NCI-H526 treated with DMSO at 0.1 percent for 48 hours (cell line): Measurements from ENCODE around the gene OXCT1.

ENCODE experiments used
- DNase-seq: peaks from one replicate; lab custom pipeline; 2025; lab: John Stamatoyannopoulos, UW

Gene OXCT1

DNA sequence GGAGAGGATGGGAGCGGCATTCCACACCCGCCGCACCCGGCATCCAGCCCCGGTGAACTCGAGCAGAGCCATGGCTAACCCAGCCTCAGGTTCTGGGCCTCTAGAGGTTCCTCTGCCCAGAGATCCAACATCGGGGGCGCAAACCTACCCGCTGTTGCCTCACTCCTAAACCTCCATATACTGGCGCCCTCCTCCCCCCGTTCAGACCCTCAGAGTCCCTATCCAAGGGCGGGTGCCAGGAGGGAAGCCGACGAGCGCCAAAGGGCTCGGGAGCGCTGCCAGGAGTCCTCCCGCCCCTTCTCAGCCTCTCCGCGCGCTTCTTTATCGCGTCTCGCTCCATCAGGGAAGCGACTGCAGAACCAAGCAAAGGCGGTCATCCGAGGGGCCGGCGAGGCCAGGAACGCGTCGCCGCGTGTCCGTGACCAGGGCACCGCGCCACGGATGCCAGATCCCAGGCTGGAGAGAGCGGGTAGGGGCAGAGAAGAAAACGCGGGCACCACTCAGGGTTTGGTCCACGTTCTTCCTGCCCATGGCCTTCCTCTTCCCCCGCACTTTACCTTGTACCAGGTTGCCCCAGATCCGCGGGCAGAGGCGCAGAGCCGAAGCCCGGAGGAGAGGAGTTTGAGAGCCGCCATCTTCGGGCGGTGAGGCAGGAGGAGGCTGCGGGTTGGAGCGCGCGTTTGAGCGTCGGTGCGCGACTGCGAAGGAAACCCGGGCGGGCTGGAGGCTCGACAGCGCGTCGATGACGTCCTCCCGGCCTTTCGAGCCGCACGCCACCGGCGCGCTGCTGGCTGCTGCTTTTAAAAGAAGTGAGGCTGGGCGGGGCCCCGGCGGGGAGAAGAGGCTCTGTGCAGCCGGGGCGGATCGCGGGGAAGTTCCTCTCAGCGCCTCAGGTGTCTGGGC, at the start of gene OXCT1:
TSS of gene OXCT1 (minus strand) at position 702 of the 903 bp plus-strand sequence. CDS start at position 635, 67 bp downstream.
- peak; percentile 73 for DNase-seq

DNA sequence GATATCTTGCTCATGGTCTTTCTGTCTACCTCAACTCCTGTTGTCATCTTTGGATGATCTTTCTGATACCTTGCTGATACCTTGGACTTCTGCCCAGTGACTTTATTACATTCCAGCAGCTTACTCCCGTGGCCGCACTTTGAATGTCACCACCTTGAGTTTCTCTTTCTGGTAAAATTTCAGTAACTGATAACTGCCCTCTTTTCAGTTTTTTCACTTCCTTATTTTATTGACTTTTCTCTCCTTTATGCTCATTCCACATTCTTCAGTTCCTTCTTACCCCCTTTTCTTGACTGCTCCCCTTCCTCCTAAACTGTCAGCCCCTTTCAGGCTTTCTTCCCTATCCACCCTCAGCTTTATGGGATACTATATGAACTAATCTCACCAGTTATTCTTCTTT, 47.9 kb upstream of the OXCT1 start:
- no peak for DNase-seq

DNA sequence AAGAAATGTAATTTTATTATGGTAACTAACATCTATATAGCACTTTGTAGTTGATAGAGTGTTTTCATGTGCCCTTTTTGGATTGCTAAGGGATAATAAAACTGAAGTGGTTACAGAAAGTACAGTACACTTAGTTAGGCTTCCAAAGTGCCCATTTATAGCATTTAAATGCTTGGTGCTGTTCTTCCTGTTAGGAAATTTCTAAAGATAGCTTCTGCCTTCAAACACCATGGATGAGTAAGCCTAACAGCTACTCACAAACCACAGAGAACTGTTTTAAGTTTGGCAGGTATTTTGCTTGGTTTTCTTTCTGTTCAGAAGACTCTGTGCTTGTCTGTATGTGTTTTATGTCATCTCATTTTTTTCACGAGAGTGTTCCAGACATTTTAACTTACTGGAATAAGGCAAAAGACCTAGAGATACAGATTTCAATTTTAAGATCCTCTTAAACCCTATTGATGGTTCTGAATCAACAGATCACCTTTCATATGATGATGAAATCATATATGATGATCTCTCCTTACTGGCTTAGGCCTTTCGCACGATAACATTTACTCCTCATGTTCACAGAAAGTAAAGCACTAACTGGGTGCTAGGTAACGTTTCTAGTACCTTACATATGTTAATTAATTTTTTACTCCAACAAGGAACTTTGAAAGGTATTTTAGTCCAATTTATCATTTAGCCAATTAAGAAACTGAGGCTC, 38.3 kb upstream of the OXCT1 start:
- no peak for DNase-seq

DNA sequence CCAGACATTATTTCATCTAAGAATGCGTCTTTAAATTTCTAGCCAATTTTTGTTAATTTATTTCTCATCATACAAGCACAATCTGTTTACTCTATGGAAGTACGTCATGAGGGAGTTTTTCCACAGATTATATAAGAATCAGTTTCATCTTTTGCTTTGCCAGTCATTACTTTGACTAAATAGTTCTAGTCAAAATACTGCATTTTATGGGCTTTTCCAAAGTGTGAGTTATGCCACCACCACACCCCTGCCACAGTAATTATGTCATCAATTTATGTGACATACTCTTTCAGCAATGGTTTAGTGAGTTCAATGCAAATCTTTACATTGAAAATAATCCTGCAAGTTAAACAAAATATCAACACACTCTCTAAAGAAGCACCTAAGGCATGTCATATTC, 35.9 kb upstream of the OXCT1 start:
- DNase-seq, result no peak

DNA sequence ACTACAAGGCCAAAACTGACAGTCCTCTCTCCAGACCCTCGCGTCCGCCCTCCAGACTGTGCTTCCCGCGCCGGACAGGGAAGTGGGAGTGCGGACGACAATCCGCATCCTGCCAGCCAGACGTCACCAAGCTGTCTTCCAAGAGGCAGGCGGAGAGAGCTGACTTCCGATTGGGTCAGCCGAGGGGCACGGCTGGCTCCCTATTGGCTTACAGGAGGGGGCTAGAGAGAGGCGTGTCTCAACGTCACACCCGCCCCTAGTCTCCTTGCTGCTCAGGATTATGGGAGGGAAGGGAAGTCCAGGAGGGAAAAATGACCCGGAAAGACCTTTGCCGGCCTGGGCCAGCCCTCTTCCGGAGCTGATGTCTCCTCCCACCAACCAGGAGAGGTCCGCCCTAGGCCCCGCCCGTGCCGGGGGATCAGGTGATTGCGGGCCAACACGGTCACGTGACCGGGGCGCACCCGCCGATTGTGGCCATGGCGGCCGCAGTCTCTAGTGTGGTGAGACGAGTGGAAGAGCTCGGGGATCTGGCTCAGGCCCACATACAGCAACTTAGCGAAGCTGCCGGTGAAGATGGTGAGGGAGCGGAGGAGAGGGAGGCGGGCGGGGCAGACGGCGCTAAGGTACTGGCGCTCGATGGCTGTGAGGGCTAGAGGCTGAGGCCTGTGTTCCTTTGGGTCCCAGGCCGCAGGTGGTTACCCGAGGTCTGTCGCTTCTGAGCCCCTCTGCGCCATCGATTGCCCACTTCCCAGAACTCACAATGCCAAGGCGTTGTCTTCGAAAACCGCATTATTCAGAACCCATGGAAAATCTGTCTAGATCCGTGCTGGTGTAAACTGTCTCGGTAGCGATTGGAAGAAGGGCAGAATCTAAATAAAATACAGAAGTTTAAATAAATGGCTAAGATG, 33.9 kb upstream of the OXCT1 start, which contains the start of gene RIMOC1:
TSS of gene RIMOC1 (plus strand) at position 453 of the 908 bp plus-strand sequence. CDS start at position 477, 24 bp downstream.
- peak; percentile 99 for DNase-seq

DNA sequence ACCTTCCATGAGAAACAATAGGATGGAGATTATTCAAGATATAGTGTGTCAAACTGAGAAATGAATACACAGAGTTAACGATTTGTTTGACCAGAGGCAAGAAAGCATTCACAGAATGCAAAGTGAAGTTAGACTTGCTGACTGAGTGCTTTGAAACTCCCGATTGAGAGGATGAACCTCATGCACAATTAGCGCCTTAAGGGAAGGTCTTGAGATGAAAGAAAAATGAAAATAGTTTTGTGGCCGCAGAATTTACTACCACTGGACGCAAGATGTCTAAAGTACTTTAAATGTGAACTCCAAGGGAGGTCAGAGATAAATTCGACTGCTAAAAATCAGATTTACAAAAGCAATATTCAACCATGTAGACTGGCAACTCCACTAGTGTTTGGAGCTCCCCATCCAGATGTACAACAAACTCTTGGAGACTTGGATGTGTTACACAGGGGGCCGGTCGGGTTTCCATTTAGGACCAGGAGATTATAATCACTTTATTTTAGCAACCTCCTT, 33.2 kb upstream of the OXCT1 start:
- no peak for DNase-seq

DNA sequence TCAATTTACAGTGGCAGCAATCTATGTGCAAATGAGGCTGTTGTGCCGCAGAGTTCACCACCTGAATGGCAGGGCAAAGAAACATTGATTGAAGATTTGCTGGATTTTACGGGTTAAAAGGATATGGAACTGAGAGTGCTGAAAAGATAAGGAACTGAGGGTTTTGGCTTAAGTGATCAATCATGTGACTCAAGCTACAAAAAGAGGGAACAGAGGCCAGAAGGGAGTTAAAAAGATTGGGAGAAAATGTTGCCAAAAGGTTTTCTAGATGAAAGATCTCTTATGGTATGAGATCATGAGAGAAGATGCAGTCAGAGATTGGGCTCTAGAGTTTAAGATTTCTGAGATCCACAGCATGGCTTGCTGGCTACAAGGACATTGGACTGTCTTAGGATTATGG, 26.0 kb upstream of the OXCT1 start:
- no peak for DNase-seq

DNA sequence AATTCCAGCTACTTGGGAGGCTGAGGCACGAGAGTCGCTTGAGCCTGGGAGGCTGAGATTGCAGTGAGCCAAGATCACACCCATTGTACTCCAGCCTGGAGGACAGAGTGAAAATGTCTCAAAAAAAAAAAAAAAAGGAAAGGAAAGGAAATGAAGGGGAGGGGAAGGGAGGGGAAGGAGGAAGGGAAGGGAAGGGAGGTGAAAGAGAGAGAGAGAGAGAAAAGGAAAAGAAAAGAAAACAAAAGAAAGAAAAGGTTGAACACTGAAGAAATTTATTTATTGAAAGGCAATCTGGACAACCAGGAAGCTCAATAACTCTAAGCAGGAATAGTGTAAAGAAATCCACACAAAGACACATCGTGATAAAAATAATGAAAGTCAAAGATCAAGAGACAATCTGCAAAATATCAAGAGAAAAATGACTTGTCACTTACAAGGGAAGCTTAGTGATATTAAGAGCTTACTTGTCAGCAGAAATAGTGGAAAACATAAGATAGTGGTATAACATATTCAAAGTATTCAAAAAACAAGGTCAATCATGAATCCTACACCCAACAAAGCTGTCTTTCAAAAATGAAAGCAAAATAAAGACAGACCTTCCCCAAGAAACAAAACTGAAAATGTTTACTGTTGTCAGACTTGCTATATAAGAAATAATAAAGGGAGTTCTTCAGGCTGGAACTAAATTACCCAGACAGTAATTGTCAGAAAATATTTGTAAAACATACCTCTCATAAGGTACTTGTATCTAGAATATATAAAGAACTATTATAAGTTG, 23.0 kb upstream of the OXCT1 start:
- DNase-seq, result no peak

DNA sequence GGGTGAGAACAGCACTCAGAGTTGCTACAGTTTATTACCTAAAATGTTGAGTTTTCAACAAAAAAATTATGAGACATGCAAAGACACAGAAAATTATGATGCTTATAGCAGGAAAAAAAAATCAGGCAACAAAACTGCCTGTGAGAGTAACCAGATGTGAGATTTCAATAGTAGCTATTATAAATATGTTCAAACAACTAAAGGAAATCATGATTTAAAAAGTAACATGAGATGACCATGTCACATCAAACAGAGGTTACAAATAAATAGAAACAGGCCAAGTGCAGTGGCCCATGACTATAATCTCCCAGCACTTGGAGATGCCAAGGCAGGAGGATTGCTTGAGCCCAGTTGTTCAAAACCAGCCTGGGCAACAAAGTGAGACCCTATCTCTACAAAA, 21.8 kb upstream of the OXCT1 start:
- DNase-seq, result no peak

DNA sequence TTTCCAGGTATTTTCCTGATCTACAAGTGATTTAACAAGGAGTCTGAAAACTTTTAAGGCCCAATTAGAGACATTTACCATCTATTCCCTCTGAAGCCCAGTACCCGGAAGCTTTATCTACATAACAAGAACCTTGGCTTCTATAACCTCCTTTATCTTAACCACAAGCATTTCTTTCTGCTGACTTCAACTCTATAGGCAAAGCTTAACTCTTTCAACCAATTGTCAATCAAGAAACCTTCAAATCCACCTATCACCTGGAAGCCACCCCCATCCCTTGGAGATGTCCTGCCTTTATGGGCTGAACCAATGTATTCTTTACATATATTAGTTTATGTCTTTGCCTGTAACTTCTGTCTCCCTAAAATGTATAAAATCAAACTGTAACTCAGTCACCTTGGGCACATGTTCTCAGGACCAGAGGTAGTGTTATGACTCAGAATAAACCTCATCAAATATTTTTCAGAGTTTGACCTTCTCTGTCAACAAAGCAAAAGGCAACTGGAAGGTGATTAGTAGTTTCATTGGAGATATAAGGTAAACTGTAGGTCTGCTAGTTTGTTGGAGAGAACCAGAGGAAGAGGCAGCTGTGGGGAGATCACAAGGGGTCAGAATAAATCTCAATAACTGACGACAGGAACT, 21.0 kb upstream of the OXCT1 start:
- no peak for DNase-seq

DNA sequence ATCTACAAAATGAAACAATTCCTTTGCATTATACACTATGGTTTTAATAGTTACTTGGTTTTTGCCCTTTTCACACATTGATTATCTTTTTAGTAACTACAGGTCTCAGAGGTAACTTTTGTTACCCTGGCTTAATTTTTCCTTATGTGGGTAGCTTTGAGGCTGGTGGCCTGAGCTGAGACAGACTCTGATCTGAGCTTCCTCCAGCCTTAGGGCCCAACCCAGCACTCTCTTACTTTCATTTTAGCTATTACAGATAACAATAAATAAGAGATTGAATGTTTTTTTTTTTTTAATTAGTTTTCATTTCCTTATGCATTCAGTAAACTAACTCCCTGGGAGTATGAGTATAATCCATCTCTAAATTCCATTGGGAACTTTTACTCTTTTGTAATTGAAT, 15.1 kb upstream of the OXCT1 start:
- DNase-seq, result no peak

DNA sequence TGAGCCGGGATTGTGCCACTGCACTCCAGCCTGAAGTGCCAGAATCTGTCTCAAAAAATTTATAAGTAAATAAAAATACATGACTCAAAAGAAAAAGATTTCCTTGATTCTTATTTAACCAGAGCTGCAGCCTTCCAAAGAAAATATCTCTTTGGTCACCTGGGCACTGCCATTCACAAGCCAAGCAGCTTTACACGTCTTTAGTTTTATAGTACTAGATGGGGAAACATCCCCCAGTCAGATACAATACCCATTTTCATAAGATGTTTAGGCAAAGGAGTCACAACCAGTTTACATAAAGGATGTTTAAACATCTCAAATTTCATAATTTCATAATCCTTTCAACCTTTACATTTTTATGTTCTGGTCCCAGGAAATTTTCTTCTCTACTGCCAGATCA, 13.7 kb upstream of the OXCT1 start:
- no peak for DNase-seq

DNA sequence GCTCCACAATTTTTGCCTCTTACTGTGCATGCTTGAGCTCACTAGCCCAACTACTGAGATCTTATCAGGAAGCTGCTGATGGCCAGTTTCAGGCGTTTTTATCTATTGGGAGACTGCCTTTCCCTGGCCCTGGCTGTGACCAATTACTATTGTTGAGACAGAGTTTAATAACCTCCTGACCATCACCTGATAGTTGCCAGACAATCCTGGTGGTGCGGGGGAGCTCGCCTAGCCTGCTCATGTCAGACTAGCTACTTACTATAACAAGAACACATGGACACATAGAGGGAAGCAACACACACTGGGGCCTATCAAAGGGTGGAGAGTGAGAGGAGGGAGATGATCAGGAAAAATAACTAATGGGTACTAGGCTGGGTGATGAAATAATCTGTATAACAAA, 13.0 kb upstream of the OXCT1 start:
- no peak for DNase-seq

DNA sequence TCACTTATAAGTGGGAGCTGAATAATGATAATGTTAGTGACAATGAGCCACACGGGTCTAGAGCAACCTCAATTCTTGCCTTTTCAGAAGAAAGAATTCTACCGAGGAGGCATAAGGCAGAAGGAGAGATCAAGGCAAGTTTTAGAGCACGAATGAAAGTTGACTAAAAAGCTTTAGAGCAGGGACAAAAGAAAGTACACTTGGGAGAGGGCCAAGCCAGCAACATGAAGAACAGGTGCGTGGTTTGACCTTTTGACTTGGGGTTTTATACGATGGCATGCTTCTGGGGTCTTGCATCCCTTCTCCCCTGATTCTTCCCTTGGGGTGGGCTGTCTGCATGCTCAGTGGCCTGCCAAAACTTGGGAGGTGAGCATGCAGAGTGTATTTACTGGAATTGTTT, 12.5 kb upstream of the OXCT1 start:
- DNase-seq, result no peak

DNA sequence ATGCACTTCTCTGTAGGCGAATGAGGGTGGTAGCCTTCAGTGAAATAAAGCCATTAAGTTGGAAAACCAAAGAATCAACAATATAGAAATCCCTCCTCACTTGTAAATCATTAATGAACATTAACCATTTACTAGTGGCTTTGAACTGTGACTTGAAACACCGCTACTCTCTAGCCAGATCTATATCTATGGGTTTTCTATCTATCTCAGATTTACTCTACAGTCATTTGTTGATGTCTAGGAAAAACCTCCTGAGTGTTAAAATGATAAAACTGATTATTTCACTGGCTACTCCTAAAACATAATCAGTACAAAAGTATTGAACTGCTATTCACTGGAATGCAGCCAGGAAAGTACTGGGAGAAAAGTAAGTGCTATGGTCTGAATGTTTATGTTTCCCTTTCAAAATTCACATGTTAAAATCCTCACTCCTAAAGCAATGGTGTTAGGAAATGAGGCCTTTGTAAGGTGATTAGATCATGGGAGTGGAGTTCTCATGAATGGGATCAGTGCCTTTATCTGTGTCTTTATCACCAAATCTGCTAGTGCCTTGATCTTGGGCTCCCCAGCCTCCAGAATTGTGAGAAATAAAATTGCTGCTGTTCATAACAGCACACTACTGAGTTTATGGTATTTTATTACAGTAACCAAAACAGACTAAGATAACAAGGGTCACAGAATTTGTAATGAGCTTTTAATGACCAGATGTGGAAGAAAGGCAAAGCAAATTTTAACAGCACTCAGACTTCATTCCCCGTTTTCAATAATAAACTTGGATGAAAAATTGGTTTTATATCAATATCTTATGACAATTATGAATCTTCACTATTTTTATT, 8.6 kb upstream of the OXCT1 start:
- DNase-seq, result no peak

DNA sequence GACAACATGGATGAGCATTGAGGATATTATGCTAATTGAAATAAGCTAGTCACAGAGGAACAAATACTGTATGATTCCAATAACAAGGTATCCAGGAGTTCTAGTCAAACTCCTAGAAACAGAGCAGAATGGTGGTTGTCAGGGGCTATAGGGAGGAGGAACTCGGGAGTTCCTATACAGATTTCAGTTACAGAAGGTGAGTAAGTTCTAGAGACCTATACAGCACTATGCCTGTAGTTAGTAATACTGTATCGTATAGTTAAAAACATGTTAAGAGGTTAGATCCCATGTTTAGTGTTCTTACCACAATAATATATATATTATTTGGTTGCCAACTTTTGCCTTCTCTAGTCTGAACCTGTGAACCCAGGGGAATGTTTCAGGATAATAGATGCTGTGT, 7.9 kb upstream of the OXCT1 start:
- DNase-seq, result no peak

DNA sequence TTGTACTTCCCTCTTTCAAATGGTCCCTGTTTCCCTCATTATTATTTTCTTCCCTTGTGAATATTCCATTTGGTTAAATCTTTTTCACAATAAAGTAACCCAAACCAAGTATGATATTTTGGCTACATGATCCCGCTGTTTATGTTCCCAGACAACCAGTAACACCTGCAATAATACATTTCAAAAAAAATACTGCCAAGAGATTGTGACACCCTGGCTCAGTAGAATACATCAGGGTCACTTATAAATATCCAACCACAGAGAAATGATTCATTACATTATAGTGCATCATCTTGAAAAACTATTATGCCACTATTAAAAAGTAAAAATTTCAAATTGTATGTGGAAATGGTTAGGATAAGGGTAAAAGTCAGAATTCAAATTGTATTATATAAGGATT, 7.2 kb upstream of the OXCT1 start:
- DNase-seq, result no peak

DNA sequence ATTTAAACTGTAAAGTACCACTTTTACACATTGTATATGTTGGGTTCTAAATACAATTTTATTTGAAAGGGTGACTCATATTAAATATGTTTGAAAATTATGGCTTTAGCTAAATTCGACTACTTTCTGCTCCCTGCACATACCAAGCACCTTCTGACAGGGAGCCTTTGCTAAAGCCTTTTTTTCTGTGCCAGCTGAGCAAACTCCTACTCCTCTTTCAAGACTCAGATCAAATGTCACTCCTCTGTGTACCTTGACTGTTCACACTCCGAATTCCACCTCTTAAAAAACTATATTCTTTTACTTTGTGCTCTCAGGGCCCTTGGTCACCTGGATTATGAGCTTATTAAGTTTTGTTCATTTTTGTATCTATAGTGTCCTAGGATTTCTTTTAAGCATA, 6.5 kb upstream of the OXCT1 start:
- DNase-seq, result no peak

DNA sequence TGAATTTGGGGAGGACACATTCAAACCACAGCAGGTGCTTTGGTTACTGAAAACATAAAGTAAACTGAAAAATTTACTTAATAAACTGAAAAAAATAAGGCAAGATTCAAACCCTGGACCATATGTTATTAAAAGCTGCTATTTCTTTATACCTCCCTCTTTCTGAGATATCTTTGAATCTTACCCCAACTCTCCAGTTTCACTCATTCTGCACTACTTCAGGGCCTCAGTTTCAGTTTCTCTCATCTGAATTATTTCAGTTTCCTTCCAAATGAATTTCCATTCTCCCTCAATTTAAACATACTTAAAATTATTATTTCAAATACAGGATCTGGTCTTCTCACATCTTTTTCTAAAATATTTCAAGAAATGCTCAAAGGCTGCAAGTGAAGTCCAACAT, 4.9 kb upstream of the OXCT1 start:
- DNase-seq, result no peak
